GM19351 (cell line): Measurements from ENCODE around the gene NAGLU.
A peak's percentile ranks its signal among the peaks of the same experiment; 100 is the strongest.

Source experiments
- ATAC-seq: cut with Tn5 transposase; IDR thresholded peaks from one replicate; pipeline ENCODE4 v1.9.1; 2021; ENCODE audit warnings: mild to moderate bottlenecking, moderate library complexity; ENCODE audit not compliant: unreplicated experiment

Gene NAGLU

DNA sequence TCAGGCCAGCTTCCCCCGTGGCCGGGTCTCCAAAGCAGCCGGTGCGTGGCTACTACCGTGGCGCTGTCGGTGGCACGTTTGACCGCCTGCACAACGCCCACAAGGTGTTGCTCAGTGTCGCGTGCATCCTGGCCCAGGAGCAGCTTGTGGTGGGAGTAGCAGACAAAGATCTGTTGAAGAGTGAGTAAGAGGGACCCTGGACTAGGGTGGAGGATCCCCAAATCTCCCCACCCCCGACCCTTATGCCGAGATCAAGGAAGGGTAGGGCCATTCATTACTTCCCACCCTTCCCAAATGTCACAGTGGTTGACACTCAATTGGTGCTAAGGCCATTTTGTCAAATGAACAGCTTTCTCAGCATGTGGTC lies 27.1 kb downstream of the NAGLU start:
- no peak for ATAC-seq

DNA sequence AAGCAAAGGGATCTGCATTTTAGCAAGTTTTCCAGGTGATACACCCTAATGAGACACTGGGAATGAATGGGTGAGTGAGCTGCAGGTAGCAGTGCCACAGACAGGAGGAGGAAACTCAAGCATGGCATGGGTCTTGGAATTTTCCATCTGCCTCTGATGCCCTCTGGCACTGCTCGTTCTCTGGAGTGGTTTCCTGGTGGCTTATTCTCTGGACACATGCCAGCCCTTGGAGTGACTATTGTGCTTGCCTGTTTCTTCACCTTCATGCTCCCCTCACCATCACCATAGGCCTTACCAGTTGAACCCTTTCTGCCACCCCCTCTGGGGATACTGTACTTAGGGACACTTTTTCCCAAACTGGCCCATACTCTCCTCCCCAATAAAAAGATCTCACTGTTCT lies 27.5 kb downstream of the NAGLU start:
- ATAC-seq: no peak

DNA sequence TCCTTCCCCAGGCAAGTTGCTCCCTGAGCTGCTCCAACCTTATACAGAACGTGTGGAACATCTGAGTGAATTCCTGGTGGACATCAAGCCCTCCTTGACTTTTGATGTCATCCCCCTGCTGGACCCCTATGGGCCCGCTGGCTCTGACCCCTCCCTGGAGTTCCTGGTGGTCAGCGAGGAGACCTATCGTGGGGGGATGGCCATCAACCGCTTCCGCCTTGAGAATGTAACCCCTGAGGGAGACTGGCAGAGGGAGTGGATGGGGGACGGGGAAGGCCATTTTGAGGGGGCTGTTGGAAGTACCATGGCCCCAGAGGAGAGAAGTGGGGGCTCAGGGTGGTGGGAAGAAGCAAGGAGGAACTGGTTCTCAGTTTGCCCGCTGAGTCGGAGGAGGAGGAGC lies 27.9 kb downstream of the NAGLU start:
- no peak for ATAC-seq

DNA sequence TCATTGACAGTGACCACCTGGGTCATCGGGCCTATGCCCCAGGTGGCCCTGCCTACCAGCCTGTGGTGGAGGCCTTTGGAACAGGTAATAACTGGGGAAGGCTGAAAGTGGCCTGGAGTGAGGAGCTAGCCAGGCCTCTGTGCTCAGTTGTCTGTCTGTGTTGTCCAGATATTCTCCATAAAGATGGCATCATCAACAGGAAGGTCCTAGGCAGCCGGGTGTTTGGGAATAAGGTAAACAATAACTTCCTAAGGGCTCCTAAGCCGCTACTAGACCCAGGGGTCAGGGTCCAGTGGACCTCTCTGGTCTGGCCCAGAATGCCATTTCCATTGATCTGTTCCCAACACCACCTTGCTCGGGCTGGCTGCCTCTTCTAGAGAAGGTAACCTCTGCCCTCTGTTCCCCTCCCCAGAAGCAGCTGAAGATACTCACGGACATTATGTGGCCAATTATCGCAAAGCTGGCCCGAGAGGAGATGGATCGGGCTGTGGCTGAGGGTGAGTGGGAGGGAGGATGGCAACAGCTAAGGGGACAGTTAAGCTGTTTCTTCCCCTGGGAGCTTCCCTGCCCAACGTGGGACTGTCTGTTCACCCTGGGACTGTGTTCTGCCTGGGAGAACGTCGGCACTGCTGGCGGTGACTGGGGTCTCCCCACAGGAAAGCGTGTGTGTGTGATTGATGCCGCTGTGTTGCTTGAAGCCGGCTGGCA lies 28.9 kb downstream of the NAGLU start:
- no peak for ATAC-seq

DNA sequence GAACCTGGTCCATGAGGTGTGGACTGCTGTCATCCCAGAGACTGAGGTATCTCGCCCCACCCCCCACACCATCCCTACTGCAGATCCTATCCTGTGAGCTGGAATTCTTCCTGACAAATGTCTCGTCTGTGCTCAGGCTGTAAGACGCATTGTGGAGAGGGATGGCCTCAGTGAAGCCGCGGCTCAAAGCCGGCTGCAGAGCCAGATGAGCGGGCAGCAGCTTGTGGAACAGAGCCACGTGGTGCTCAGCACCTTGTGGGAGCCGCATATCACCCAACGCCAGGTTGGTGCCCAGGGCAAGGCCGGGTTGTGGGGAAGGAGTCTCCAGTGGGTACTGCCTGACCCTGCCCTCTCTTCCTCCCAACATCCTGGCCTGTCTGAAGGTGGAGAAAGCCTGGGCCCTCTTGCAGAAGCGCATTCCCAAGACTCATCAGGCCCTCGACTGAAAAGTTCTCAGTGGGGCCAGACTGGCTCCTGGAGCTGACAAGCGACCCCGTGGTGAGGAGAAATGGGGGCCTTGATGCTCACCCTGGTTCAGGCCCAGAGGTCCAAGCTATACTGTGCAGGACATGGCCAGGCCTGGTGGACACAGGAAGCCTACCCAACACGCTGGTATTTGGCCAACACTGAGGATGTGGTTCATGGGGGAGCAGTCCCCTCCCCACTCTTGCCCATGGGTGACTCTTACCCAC lies 29.6 kb downstream of the NAGLU start:
- no peak for ATAC-seq

DNA sequence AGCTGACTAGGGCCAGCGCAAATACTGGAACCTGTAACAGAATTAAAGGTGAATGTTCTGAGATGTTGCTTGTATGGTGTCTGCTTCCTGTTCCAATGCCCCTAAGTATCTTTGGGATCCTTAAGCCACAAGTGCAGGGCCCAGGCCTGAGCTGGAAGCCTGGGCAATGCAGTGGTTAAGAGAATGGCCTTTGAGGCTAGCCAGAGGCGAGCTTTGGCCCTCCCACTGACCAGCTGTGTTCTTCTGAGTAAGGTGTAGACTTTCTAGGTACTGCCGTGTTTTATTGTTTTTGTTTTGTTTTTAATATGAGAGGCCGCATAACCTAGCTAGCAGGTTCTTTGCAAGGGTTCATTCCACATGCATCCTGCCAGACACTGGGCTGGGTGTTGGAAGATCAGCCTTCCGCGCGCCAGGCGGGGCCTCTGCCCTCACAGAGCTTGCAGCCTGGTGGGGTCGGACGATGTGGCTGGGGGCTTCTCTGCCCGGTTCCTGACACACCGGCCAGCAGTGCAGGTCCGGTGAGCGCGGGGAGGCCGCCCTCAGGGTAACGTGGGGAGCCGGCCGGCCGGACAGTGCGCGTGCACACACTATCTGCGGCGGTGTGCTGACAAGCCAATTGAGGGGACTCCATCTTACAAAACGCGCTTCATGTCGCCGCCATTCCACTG lies 30.3 kb downstream of the NAGLU start:
- ATAC-seq: no peak

DNA sequence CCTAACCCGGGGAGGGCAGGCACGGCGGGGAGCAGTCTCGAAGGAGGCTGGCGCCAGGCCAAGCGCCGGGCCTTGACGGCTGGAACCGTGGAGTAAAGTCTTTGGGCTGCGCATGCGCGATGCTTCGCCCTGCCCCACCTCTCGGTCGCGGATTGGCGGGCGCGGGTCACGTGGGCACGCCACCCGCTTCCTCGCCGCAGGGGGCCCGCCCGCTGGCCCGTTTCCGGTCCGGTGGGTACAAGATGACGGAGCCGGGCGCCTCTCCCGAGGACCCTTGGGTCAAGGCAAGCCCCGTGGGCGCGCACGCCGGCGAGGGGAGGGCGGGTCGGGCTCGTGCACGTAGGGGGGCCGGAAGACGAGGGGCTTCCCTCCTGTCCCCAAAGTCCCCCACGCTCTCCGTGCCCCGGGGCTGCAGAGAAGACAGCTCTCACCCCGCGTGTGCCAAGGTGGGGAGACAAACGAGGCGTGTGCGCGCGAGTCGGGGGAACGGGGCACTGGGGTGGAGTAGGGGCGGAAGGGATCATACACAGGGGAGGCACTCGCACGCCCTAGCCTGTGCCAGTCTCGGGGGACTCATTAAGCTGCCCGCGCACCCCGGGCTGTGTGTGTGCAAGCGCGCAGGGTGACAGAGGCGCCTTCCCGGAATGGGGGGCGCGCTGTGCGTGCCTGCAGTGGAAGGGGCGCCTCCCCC lies 31.0 kb downstream of the NAGLU start, which contains the start of gene MLX:
MLX (plus strand) TSS at position 218 of the 691 bp plus-strand sequence; CDS start at position 243, 25 bp downstream.
- ATAC-seq: peak; percentile 59

DNA sequence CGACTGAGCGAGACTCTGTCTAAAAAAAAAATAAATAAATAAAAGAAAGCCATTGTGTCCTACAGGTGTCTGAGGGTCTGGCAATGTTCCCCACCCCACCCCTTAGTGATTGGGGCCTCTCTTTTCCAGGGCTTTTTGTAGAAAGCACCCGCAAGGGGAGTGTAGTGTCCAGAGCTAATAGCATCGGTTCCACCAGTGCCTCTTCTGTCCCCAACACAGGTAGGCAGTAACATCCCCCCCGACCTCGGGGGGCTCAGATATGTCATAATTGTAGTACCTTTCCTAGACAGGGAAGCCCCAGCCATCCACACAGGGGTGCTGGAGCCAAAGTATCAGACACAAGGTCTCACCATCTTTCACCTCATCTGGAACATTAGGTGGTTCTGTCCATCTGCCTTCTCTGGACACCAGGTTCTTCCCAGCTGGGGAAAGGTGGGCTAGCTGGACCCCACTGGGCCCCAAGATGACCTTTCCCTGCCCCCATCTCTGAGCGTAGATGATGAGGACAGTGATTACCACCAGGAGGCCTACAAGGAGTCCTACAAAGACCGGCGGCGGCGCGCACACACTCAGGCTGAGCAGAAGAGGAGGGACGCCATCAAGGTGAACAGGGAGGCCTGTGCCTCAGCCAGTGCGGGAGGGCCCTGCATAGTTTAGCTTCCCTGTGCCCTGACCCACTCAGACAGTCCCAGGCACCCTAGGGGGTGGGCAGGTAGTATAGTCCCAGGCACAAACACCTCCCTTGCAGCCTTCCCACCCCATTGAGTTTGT lies 32.5 kb downstream of the NAGLU start:
- ATAC-seq: no peak

DNA sequence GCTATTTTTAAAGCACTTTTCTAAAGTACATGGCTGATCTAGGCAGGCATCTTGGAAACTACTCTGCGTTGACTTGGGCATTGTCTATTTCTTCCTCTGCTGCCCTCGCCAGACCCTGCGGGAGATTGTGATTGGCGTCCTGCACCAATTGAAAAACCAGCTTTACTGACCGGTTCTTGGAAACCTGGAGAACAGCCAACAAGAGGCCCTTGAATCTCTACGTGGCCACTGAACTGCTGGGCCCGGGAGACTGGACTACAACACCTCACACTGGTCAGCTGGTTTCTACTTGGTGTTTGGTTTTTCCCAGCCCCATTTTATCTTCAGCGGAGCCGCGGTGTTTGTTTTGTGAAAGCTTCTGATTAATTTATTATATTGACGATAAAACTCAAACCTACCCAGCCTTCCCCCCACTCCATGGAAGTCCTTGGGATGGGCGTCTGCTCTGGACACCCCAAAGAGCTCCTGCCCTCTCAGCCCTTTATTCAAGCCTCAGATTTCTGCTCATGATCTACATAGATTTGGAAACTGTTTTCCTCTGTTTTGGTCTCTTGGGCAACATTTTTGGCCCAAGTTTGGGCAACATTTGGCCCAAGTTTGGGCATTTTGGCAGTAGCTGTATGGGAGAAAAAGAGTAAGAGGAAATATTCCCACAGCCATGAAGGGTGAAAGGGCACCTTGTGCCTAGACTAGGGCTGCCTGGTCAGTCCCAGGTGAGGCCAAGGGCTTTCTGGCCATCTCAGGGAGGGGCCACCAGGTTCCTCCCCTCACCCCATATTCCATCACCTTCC lies 35.6 kb downstream of the NAGLU start:
- ATAC-seq: no peak

DNA sequence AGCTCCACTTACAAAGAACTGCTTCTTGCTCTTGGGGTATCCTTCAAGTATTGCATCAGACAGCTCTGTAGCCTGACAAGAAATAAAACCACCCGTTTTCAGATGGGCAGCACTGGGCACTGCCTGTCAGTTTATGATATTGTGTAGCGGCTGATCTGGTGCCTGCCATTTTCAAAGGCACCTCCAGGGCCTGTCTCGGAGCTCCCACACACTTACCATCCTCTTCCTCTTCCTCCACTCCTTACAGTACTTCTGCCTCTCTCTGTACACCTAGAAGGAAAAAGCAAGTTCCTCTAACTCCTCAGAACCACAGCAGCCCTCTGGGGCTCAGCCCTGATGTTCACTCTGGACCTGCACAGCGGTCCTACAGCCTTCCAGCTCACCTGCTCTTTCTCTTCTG lies 37.1 kb downstream of the NAGLU start:
- ATAC-seq: no peak

DNA sequence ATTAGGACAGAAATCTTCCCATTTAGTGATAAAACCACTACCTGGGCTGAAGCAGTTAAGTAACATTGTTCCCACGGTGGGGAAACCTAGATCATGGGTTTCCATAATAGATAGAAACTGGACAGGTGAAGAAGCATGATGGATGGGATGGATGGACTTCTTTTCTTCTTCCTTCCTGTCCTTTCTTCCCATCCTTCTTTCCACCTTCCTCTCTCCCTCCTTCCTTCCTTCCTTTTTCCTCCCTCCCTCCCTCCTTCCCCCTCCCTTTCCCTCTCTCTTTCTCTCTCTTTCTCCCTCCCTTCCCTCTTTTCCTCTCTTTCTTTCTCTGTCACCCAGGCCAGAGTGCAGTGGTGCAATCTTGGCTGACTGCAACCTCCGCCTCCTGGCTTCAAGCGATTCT lies 38.4 kb downstream of the NAGLU start:
- no peak for ATAC-seq

DNA sequence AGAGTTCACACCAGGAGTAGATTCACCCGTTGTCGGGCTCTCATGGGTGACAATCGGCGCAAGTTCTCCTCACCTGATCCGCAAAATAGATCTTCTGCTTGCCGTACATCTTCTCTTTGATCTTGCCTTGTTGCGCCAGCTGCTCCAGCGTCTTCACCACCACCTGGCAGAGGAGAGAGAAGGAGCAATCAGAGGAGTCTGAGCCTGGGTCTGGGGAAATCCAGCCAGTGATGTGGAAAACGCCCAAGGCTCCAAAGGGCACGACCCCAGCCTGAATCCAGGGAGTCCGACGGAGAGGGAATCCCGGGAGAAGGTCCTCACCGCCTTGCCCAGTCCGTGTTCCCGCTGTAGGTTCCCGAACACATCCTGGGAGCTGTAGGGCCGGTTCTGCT lies 41.1 kb downstream of the NAGLU start:
- no peak for ATAC-seq

DNA sequence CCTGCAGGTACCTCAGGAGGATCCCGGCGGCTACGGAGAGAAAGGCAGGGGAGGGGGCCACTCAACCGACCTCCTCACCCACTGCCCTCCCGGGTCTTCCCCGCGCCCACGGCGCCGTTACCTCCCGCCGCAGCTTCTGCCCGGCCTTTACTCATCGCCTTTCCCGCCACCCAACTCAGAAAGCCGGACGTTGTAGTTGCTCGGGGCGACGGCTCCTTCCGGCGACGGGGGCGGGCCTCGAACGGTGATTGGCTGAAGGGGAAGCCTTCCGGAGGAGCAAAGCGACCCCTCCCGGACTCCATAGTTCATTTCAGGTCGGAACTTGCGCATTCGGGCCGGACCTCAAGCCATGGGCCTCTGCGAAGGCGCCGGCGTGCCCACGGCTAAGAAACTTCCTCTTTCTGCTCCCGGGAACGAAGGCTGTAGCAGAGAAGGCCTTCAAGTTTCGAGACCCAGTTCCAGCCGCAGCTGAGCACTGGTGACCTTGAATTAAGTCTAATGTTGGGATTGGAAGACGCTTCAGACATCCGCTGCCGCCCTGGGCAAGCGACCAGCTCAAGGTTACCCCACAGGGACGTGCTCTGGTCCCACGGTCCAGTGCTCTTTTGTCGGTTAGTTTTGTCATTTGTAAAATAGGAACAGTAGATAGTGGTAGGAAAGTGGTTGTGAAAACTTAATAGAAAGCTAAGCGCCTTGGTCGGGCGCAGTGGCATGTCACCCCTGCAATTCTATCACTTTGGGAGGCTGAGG lies 41.7 kb downstream of the NAGLU start, which contains the start of gene PSMC3IP:
PSMC3IP (minus strand) TSS at position 198 of the 750 bp plus-strand sequence; CDS start at position 155, 43 bp downstream.
- peak; percentile 75 for ATAC-seq

DNA sequence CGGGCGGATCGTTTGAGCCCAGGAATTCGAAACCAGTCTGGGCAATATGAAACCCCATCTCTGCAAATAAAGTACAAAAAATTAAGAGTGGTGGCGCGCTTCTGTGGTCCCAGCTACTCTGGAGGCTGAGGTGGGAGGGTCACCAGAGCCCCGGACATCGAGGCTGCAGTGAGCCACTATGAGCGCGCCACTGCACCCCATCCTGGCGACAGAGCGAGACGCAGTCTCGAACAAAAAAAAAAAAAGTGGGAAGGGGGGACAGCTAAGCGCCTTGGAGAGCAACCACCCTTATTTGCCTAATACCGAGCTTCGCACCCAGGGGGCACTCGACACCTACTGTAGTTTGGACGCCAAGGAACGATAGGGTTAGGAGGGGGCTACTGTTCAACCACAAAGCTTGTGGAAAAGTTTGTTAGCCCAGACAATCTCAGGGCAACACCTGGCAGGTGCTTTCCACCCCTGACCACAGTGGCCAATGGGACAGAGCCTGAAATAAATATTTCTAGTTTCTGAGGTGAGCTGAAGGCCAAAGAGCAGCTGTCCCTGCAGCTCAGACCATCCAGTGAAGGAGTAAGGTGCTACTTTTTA lies 42.3 kb downstream of the NAGLU start:
- ATAC-seq: peak; percentile 45

DNA sequence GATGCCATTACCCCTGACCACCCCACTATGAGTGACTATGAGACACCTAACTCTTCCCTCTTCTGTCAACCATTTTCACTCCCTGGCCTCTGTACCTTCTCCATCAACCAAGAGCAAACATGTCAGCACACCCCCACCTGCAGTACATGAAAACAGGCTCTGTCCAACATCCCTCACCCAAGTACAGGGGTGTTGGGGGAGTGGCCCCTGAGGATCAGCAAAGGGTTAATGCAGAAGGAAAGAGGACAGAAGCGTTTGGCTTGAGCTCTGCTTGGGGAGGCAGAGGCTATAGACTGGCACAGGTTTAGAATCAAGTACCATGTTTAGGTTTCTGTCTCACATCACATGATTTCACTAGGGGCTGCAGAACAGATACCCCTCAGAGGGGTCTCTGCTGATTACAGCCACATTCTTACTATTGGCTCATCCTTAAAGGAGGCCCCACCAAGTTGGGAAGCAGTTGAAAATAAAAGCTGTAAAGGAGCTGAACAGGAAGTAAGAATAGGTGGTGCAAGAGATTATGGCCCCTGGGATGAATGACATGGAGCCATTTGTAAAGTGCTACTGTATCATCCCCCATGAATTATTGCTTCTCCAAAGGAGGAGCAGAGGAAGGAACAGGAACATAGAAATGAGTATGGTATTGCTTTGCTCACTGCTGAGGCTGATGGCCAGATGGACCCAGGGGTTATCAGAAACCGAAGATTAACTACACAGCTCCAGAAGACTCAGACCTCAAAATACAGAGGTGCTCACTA lies 43.9 kb downstream of the NAGLU start:
- ATAC-seq: no peak

DNA sequence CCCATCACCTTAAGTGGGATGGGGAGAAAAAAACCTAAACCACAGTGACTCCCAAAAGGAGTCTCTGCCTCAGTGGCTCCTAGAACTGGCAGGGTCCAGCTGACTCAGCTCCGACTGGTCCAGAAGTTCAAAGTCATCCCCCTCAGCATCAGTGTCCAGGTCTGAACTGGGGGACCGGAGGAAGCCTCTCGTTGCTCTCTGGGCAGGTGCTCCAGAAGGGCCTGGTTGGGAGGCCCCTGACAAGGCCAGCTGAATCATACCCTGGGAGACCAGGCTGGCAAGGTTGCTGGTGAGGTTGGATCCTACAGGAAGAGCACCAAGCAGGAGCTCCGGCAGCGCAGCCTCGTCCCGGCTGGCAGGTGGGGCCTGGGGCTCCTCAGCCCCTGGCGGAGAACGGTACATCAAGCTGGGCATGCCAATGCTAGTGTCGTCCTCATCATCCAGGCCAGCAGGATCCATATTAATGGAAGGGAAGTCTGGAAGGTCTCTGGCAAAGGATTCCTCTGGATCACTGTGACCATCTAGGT lies 45.8 kb downstream of the NAGLU start:
- ATAC-seq: no peak

DNA sequence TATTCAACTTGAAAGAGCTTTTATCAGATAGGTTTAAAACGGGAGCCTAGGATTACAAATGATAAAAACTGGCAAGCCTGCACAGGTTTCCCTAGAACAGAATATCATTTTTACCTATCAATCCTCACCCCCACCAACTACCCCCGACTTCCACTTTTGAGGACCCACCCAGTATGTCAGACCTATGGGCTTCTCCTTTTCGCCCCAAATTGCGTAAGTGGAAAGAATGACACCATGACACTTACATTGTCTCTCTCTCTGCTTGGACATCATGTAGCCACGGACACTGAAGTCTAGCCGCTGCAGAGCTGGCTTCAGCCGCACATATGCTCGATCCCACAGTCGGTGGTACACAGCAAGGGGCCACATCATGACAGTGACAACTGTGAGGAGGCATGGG lies 48.8 kb downstream of the NAGLU start:
- ATAC-seq: no peak

DNA sequence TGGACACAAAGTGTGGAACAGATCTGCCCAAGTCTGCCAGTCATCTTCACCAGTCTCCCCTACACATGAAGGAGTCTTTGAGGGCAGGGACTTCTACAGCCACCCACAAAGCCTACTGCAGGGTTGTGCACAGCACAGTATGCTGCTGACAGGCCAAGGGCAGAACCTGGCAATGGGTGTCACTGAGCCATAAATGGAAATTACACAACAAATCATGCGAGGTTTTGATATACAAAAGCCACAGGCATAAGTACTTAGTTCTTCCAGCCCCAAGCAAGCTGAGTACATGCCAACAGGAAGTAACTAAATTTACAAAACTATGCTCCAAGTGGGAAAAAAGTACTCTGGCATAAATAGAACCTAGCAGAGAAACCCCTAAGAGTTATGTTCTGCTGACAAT lies 49.3 kb downstream of the NAGLU start:
- ATAC-seq: no peak
